ENCODE data around the gene PROX1. TPM values are rescaled to one million over a fixed set of nuclear protein-coding genes. Genes with fewer than 3 reads are reported as not detected.

Gene PROX1
- total and polyA plus RNA-seq, 2 donors (not counting 1 experiment from before 2014, with no cell fraction given) = 0.24 to 3.8 TPM

GRCh38 chr1:214067853-214068703, 80.3 kb downstream of the PROX1 start:
- Mint-ChIP-seq H3K9me3 (ENCODE audit: insufficient read depth) (no peaks in the 10 kb centered on the region), H3K27me3 (peaks cover 5% of the 10 kb centered on the region)
- H3K36me3 ChIP-seq (replicated peaks in 1 of 2; ENCODE audit: control extremely low read depth in 1 of 2, control insufficient read depth in 1 of 2, extremely low read depth in 1 of 2, insufficient read depth in 2 of 2, low read length in 1 of 2) = no peaks in the 10 kb centered on the region

More at GRCh38 chr1:214067853-214068703, 80.3 kb downstream of the PROX1 start:
- ChIA-PET POLR2A (no interaction called here), CTCF (no interaction called here)
- H3K27ac Mint-ChIP-seq = no peak overlapping the region
- Histone ChIP-seq H3K79me2 (ENCODE audit: control insufficient read depth, insufficient read depth, low read length) (no peaks in the 10 kb centered on the region), H2AFZ (ENCODE audit: insufficient read depth, low read depth, low read length, poor library complexity, severe bottlenecking) (no peak overlapping the region), H3K9me3 (ENCODE audit: control extremely low read depth in 1 of 3, control insufficient read depth in 2 of 3, insufficient read depth in 1 of 3, low read length in 2 of 3) (peaks cover 0 to 3% (median 0%) of the 10 kb centered on the region in 3 donors), H3K27me3 (replicated peaks in 1 of 4; ENCODE audit: control extremely low read depth in 1 of 4, control insufficient read depth in 3 of 4, insufficient read depth in 4 of 4, low read length in 3 of 4) (no peaks in the 10 kb centered on the region), H3K4me2 (replicated peaks; ENCODE audit: low read depth, low read length, poor library complexity, severe bottlenecking) (no peak overlapping the region), H3K27ac (ENCODE audit: low read length in 2 of 2) (no peak overlapping the region), H3K9ac (ENCODE audit: low read length) (no peak overlapping the region), H4K20me1 (ENCODE audit: control insufficient read depth, insufficient read depth, low read length, poor library complexity, severe bottlenecking) (no peaks in the 10 kb centered on the region), H3K4me3 (ENCODE audit: control extremely low read depth in 1 of 5, extremely low read depth in 1 of 5, insufficient read depth in 1 of 5, low read depth in 2 of 5, low read length in 4 of 5) (no peak overlapping the region), H3K4me1 (ENCODE audit: control insufficient read depth in 2 of 2, insufficient read depth in 2 of 2, low read length in 2 of 2) (no peaks in the 10 kb centered on the region)
- no peaks in the 10 kb centered on the region for H3K4me1 Mint-ChIP-seq
- TF ChIP-seq EZH2 (IDR thresholded peaks at IDR 0.05; ENCODE audit: borderline replicate concordance, insufficient read depth, low read depth, low read length, poor library complexity, severe bottlenecking) (no peak), CTCF (IDR thresholded peaks at IDR 0.05) (no peak)
- 89% methylated on average over 8 of the region's 11 CpGs for WGBS (ENCODE audit: insufficient coverage)
- ATAC-seq (ENCODE audit: low read depth) (no peak), DNase-seq (no peak)
- no peak overlapping the region for H3K4me3 Mint-ChIP-seq
- intact Hi-C loops (cut with micrococcal nuclease) = no loop called here

All from B cell (primary cell).